Measurements from ENCODE around the gene OR6Y1. TPM values are rescaled to one million over a fixed set of nuclear protein-coding genes. Genes with fewer than 3 reads are reported as not detected.

Gene OR6Y1
- total RNA-seq, 1 experiment from 2014 or later, result not detected

- DNase-seq (ENCODE audit: extremely low read depth, low read depth), result no peak
Measured at GRCh38 chr1:158507511-158507910, 46.7 kb downstream of the OR6Y1 start.

DNA sequence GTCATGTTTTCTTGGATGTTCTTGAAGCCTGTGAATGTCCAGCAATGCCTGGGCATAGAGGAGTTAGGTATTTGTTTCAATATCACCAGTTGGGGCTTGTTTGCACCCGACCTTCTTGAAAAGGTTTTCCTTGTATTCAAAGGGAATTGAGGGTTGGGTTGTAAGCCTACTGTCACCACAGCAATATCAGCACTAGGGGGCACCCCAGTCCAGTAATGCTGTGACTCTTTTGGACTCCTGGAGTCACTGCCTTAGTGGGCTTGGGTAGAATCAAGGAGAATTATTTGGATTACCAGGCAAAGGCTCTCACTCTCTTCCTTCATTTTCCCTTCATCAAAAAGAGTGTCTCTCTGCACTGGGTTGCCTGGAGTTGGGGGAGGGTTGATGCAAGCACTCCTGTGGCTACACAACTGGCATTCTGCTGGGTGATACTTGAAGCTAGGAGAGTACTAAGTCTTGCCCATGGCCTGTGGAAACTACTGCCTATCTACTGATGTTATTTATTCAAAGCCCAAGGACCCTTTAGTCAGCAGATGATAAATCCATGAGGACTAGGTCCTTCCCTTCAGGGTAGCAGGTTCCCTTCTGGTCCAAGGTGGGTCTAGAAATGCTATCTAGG lies 47.7 kb downstream of the OR6Y1 start:
- DNase-seq (ENCODE audit: extremely low read depth, low read depth), result peak; percentile 19

- DNase-seq (ENCODE audit: extremely low read depth, low read depth), result peak; percentile 12
Measured at GRCh38 chr1:158496374-158496773, 57.8 kb downstream of the OR6Y1 start.

DNA sequence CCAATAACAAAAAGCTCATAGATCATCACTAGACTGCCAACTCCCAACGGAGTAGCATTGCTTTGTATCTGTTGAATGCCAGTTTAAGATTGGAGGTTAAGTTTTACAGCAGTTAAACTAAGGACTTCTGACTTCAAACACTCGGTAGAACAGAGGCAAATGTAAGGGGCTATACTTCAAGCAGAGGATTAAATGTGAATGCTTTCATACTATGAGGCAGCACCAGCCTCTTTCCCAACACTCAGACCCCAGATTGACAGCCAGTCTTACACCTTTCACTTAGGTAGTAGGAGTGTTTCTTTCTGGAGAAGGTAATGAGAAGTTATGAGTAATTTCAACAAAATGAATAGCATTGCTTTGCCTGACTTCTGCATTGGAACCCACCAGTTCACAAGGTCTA lies 59.4 kb downstream of the OR6Y1 start:
- DNase-seq (ENCODE audit: extremely low read depth, low read depth), result no peak

Other genes with a start within 250 kb of the OR6Y1 start
- gene CD1B, start 222.9 kb downstream of the OR6Y1 start, total RNA-seq (2014; rRNA removed; shearing (Covaris generic)), result not detected in 2 replicates
- gene CD1E, start 200.5 kb downstream of the OR6Y1 start, total RNA-seq (2014; rRNA removed; shearing (Covaris generic)), result not detected in 2 replicates
- gene OR10T2, start 154.9 kb downstream of the OR6Y1 start, total RNA-seq (2014; rRNA removed; shearing (Covaris generic)), result not detected in 2 replicates
- gene OR10K2, start 128.2 kb downstream of the OR6Y1 start, total RNA-seq (2014; rRNA removed; shearing (Covaris generic)), result not detected in 2 replicates
- gene OR10K1, start 92.6 kb downstream of the OR6Y1 start, total RNA-seq (2014; rRNA removed; shearing (Covaris generic)), result not detected in 2 replicates
- gene OR10R2, start 82.2 kb downstream of the OR6Y1 start, total RNA-seq (2014; rRNA removed; shearing (Covaris generic)), result not detected in 2 replicates
- not detected in 2 replicates for gene OR6P1, start 16.2 kb upstream of the OR6Y1 start, total RNA-seq (2014; rRNA removed; shearing (Covaris generic))
- gene OR10X1, start 25.5 kb upstream of the OR6Y1 start, total RNA-seq (2014; rRNA removed; shearing (Covaris generic)), result not detected in 2 replicates
- gene OR10Z1, start 50.9 kb upstream of the OR6Y1 start, total RNA-seq (2014; rRNA removed; shearing (Covaris generic)), result not detected in 2 replicates
- 0.20 and 1.1 TPM in 2 replicates for gene SPTA1, start 132.3 kb upstream of the OR6Y1 start, total RNA-seq (2014; rRNA removed; shearing (Covaris generic))
- gene OR6K2, start 146.2 kb upstream of the OR6Y1 start, total RNA-seq (2014; rRNA removed; shearing (Covaris generic)), result not detected in 2 replicates
- not detected in 2 replicates for gene OR6K3, start 166.3 kb upstream of the OR6Y1 start, total RNA-seq (2014; rRNA removed; shearing (Covaris generic))
- gene OR6K6, start 200.3 kb upstream of the OR6Y1 start, total RNA-seq (2014; rRNA removed; shearing (Covaris generic)), result not detected in 2 replicates
- not detected in 2 replicates for gene OR6N1, start 217.8 kb upstream of the OR6Y1 start, total RNA-seq (2014; rRNA removed; shearing (Covaris generic))
- not detected in 2 replicates for gene OR6N2, start 226.8 kb upstream of the OR6Y1 start, total RNA-seq (2014; rRNA removed; shearing (Covaris generic))